ENCODE measurements around the gene NRROS. TPM values are rescaled to one million over a fixed set of nuclear protein-coding genes. Genes with fewer than 3 reads are reported as not detected.

The NRROS gene
- total RNA-seq, 1 donor from 2014 or later: 20.7 TPM

- Histone ChIP-seq H3K9me3 (no peaks in the 10 kb centered on the region), H3K36me3 (no peaks in the 10 kb centered on the region), H3K4me1 (peaks cover 9% of the 10 kb centered on the region), H3K27ac (no peak overlapping the region), H3K27me3 (ENCODE audit: low read depth) (no peaks in the 10 kb centered on the region), H3K4me3 (no peak overlapping the region)
- no peak for DNase-seq
- intact Hi-C loops (cut with DNase I): loop anchor here (5.0 kb wide), 1 partner anchor 83 kb away; no protein-coding TSS in a partner anchor
- ATAC-seq: no peak
- no peak for TF ChIP-seq CTCF (IDR thresholded peaks at IDR 0.05)
These were observed 50.6 kb downstream of the NRROS start for GRCh38 chr3:196689941-196690660.

- no peaks in the 10 kb centered on the region for H3K9me3 ChIP-seq
- no peak for DNase-seq
- H3K27ac ChIP-seq: no peak overlapping the region
- no peaks in the 10 kb centered on the region for H3K36me3 ChIP-seq
- intact Hi-C loops (cut with DNase I): no loop called here
- no peaks in the 10 kb centered on the region for H3K27me3 ChIP-seq (ENCODE audit: low read depth)
- TF ChIP-seq CTCF (IDR thresholded peaks at IDR 0.05): no peak
- peaks cover 6% of the 10 kb centered on the region for H3K4me1 ChIP-seq
- ATAC-seq: no peak
- H3K4me3 ChIP-seq: no peak overlapping the region
These were observed 51.9 kb downstream of the NRROS start for GRCh38 chr3:196691386-196691785.

GRCh38 chr3:196694202-196694638 is 54.7 kb downstream of the NRROS start:
- Histone ChIP-seq H3K27me3 (ENCODE audit: low read depth) (no peaks in the 10 kb centered on the region), H3K4me3 (no peak overlapping the region), H3K27ac (no peak overlapping the region), H3K4me1 (peaks cover 6% of the 10 kb centered on the region), H3K9me3 (no peaks in the 10 kb centered on the region), H3K36me3 (no peaks in the 10 kb centered on the region)
- no peak for TF ChIP-seq CTCF (IDR thresholded peaks at IDR 0.05)
- ATAC-seq (peak in 1 of 2 donors; percentile 34), DNase-seq (no peak)
- intact Hi-C loops (cut with DNase I): no loop called here

DNA sequence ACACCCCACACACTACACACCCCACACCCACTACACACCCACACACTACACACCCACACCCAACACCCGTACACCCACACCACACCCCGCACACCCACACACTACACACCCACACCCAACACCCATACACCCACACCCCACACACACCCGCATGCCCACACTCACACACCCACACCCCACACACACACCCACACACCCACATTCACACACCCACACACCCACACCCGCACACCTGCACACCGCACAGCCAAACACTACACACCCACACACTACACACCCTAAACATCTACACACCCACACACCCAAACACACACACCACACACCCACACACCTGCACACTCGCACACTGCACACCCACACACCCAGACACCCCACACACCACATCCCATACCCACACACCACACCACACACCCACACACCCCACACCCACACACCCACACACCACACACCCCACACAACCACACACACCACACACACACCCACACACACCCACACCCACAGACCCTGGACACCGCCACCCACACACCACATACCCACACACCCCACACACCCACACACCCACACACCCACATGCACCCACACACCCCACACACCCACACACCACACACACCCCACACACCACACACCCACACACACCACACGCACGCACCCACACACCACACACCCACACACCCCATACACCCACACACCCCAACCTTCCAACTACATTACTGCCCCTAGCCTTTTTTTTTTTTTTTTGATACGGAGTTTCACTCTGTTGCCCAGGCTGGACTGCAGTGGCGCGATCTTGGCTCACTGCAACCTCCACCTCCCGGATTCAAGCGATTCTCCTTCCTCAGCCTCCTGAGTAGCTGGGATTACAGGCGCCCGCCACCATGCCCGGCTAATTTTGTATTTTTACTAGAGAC is 55.7 kb downstream of the NRROS start:
- H3K4me1 ChIP-seq: peaks cover 6% of the 10 kb centered on the region
- H3K27ac ChIP-seq: no peak overlapping the region
- H3K9me3 ChIP-seq: no peaks in the 10 kb centered on the region
- H3K4me3 ChIP-seq: no peak overlapping the region
- intact Hi-C loops (cut with DNase I): no loop called here
- no peak for DNase-seq
- no peak for TF ChIP-seq CTCF (IDR thresholded peaks at IDR 0.05)
- no peaks in the 10 kb centered on the region for H3K36me3 ChIP-seq
- ATAC-seq: peak; percentile 14 to 47
- no peaks in the 10 kb centered on the region for H3K27me3 ChIP-seq (ENCODE audit: low read depth)

GRCh38 chr3:196695849-196696226 is 56.3 kb downstream of the NRROS start:
- Histone ChIP-seq H3K27me3 (ENCODE audit: low read depth) (no peaks in the 10 kb centered on the region), H3K9me3 (no peaks in the 10 kb centered on the region), H3K4me3 (no peak overlapping the region), H3K36me3 (no peaks in the 10 kb centered on the region), H3K4me1 (peaks cover 6% of the 10 kb centered on the region), H3K27ac (no peak overlapping the region)
- no peak for TF ChIP-seq CTCF (IDR thresholded peaks at IDR 0.05)
- ATAC-seq (no peak), DNase-seq (no peak)
- intact Hi-C loops (cut with DNase I): no loop called here

All from lower lobe of right lung (tissue), 2 donors.